H7 (cell line): ENCODE results near the gene CD200R1. TPM values are rescaled to one million over a fixed set of nuclear protein-coding genes. Genes with fewer than 3 reads are reported as not detected.
A peak's percentile ranks its signal among the peaks of the same experiment; 100 is the strongest.

ENCODE experiments used
- DNase-seq: peaks from one replicate; pipeline ENCODE4 v3.0.0; 2012
- H3K27me3 ChIP-seq: 2 replicates; pipeline ENCODE4 v1.6.0; 2011; ENCODE audit warnings: mild to moderate bottlenecking, low read length; ENCODE audit not compliant: control insufficient read depth, insufficient read depth
- H3K36me3 ChIP-seq: replicated peaks from 2 replicates; pipeline ENCODE4 v1.5.1; 2011; ENCODE audit warnings: low read length; ENCODE audit not compliant: control insufficient read depth, insufficient read depth
- H3K4me3 ChIP-seq: 2 replicates; pipeline ENCODE4 v1.5.1; 2011; ENCODE audit warnings: low read depth, mild to moderate bottlenecking, control low read depth, low read length, moderate library complexity; ENCODE audit not compliant: insufficient read depth
- total RNA-seq: library from RNA; depleted of rRNA; stranded (reverse); fragments of >200 nt; shearing (Covaris generic); gene quantifications from 2 replicates; pipeline ENCODE4 v1.2.3, GENCODE V29; 2014; rRNA removed

CD200R1 gene
- total RNA-seq: 0.18 and 0.38 TPM in 2 replicates

- H3K27me3 ChIP-seq: no peaks in the 10 kb centered on the region
Observed at GRCh38 chr3:112974894-112975293, at the start of gene CD200R1. Gene CD200R1 (minus strand): TSS chr3:112975103. CDS start chr3:112974857, 246 bp downstream.

GRCh38 chr3:113021471-113021870 is 46.6 kb upstream of the CD200R1 start:
- peaks cover 5% of the 10 kb centered on the region for H3K36me3 ChIP-seq
- H3K4me3 ChIP-seq: no peak overlapping the region
- no peak for DNase-seq
- H3K27me3 ChIP-seq: no peaks in the 10 kb centered on the region

More at GRCh38 chr3:112974894-112975293, at the start of gene CD200R1:
- DNase-seq: no peak
- no peaks in the 10 kb centered on the region for H3K36me3 ChIP-seq
- H3K4me3 ChIP-seq: no peak within 1 kb of the TSS

- Histone ChIP-seq H3K27me3 (no peaks in the 10 kb centered on the region), H3K4me3 (peak overlapping the region; percentile 94), H3K36me3 (peaks cover 7% of the 10 kb centered on the region)
- DNase-seq: peak; percentile 93
Observed at GRCh38 chr3:113019182-113020137, 44.6 kb upstream of the CD200R1 start.

- no peaks in the 10 kb centered on the region for H3K27me3 ChIP-seq
- H3K36me3 ChIP-seq: peaks cover 9% of the 10 kb centered on the region
- H3K4me3 ChIP-seq: peak overlapping the region; percentile 94
- no peak for DNase-seq
Observed at GRCh38 chr3:113018536-113019181, 43.8 kb upstream of the CD200R1 start.

GRCh38 chr3:113013593-113013992 is 38.7 kb upstream of the CD200R1 start:
- DNase-seq: no peak
- H3K36me3 ChIP-seq: peaks cover 14% of the 10 kb centered on the region
- H3K4me3 ChIP-seq: no peak overlapping the region
- H3K27me3 ChIP-seq: no peaks in the 10 kb centered on the region

GRCh38 chr3:113008117-113008516 is 33.2 kb upstream of the CD200R1 start:
- DNase-seq: no peak
- no peaks in the 10 kb centered on the region for H3K27me3 ChIP-seq
- H3K36me3 ChIP-seq: peaks cover 15% of the 10 kb centered on the region
- no peak overlapping the region for H3K4me3 ChIP-seq

- DNase-seq: no peak
- Histone ChIP-seq H3K36me3 (peaks cover 15% of the 10 kb centered on the region), H3K4me3 (no peak overlapping the region), H3K27me3 (no peaks in the 10 kb centered on the region)
Observed at GRCh38 chr3:113006359-113007056, 31.6 kb upstream of the CD200R1 start.

GRCh38 chr3:113005611-113006010 is 30.7 kb upstream of the CD200R1 start:
- Histone ChIP-seq H3K4me3 (no peak overlapping the region), H3K36me3 (peaks cover 15% of the 10 kb centered on the region), H3K27me3 (no peaks in the 10 kb centered on the region)
- DNase-seq: no peak

GRCh38 chr3:113002679-113003078 is 27.8 kb upstream of the CD200R1 start:
- no peak for DNase-seq
- Histone ChIP-seq H3K4me3 (no peak overlapping the region), H3K36me3 (peaks cover 9% of the 10 kb centered on the region), H3K27me3 (no peaks in the 10 kb centered on the region)

- Histone ChIP-seq H3K36me3 (peaks cover 7% of the 10 kb centered on the region), H3K27me3 (no peaks in the 10 kb centered on the region), H3K4me3 (no peak overlapping the region)
- no peak for DNase-seq
Observed at GRCh38 chr3:113002037-113002436, 27.1 kb upstream of the CD200R1 start.

GRCh38 chr3:113000691-113001090 is 25.8 kb upstream of the CD200R1 start:
- no peak for DNase-seq
- H3K27me3 ChIP-seq: no peaks in the 10 kb centered on the region
- no peak overlapping the region for H3K4me3 ChIP-seq
- peaks cover 5% of the 10 kb centered on the region for H3K36me3 ChIP-seq

GRCh38 chr3:112995800-112996199 is 20.9 kb upstream of the CD200R1 start:
- no peaks in the 10 kb centered on the region for H3K36me3 ChIP-seq
- no peaks in the 10 kb centered on the region for H3K27me3 ChIP-seq
- DNase-seq: no peak

GRCh38 chr3:112990672-112991602 is 16.0 kb upstream of the CD200R1 start, which contains the start of gene GTPBP8:
Gene GTPBP8 (plus strand): TSS chr3:112990984. CDS start chr3:112991000, 16 bp downstream.
- H3K27me3 ChIP-seq: no peaks in the 10 kb centered on the region
- H3K36me3 ChIP-seq: no peaks in the 10 kb centered on the region
- peak; percentile 82 for DNase-seq
- H3K4me3 ChIP-seq: peak within 1 kb of the TSS; percentile 84

More at GRCh38 chr3:112995800-112996199, 20.9 kb upstream of the CD200R1 start:
- H3K4me3 ChIP-seq: no peak overlapping the region
